HG03469 (cell line): ENCODE data around the gene SCML2.
"Not testable (repeated sequence)": the region's sequence is repeated elsewhere in the genome, so short reads cannot be mapped to it uniquely, and the experiment has no call there.

Experiments
- ATAC-seq: cut with Tn5 transposase; IDR thresholded peaks from one replicate; pipeline ENCODE4 v1.9.1; 2021; ENCODE audit warnings: mild to moderate bottlenecking, moderate library complexity, moderate number of reproducible peaks; ENCODE audit not compliant: unreplicated experiment

The SCML2 gene

GRCh38 chrX:18354369-18355223, at the start of gene SCML2:
Gene SCML2, minus strand, starts transcription at chrX:18354688. Its CDS starts 20,617 bp downstream, at chrX:18334071.
- no peak for ATAC-seq

- ATAC-seq: no peak
Observed at GRCh38 chrX:18401848-18402213, 47.3 kb upstream of the SCML2 start.

- ATAC-seq: no peak
Observed at GRCh38 chrX:18394477-18394876, 40.0 kb upstream of the SCML2 start.

- ATAC-seq: no peak
Observed at GRCh38 chrX:18390941-18391538, 36.6 kb upstream of the SCML2 start.

- ATAC-seq: no peak
Observed at GRCh38 chrX:18389966-18390365, 35.5 kb upstream of the SCML2 start.

- no peak for ATAC-seq
Observed at GRCh38 chrX:18377796-18378195, 23.3 kb upstream of the SCML2 start.

GRCh38 chrX:18375131-18375805, 20.8 kb upstream of the SCML2 start:
- not testable (repeated sequence) for ATAC-seq

GRCh38 chrX:18369096-18369495, 14.6 kb upstream of the SCML2 start:
- not testable (repeated sequence) for ATAC-seq

GRCh38 chrX:18368402-18368801, 13.9 kb upstream of the SCML2 start:
- ATAC-seq: no peak

GRCh38 chrX:18360867-18361266, 6.4 kb upstream of the SCML2 start:
- no peak for ATAC-seq

GRCh38 chrX:18353931-18354368, 538 bp downstream of the SCML2 start:
- no peak for ATAC-seq

GRCh38 chrX:18351784-18352183, 2.7 kb downstream of the SCML2 start:
- ATAC-seq: no peak

- no peak for ATAC-seq
Observed at GRCh38 chrX:18348047-18348446, 6.4 kb downstream of the SCML2 start.

GRCh38 chrX:18309401-18309800, 45.1 kb downstream of the SCML2 start:
- no peak for ATAC-seq

GRCh38 chrX:18297251-18297650, 57.2 kb downstream of the SCML2 start:
- no peak for ATAC-seq

GRCh38 chrX:18294893-18295292, 59.6 kb downstream of the SCML2 start:
- no peak for ATAC-seq

GRCh38 chrX:18291006-18291545, 63.4 kb downstream of the SCML2 start:
- ATAC-seq: no peak

- ATAC-seq: no peak
Observed at GRCh38 chrX:18290200-18290599, 64.3 kb downstream of the SCML2 start.

GRCh38 chrX:18288716-18289115, 65.8 kb downstream of the SCML2 start:
- ATAC-seq: no peak

- ATAC-seq: no peak
Observed at GRCh38 chrX:18286322-18286831, 68.1 kb downstream of the SCML2 start.

- no peak for ATAC-seq
Observed at GRCh38 chrX:18278449-18278848, 76.0 kb downstream of the SCML2 start.
